Measurements from ENCODE around the gene BDH2.

GRCh38 chr4:103052145-103052544 is 47.5 kb downstream of the BDH2 start:
- TF ChIP-seq, protein P1, sequence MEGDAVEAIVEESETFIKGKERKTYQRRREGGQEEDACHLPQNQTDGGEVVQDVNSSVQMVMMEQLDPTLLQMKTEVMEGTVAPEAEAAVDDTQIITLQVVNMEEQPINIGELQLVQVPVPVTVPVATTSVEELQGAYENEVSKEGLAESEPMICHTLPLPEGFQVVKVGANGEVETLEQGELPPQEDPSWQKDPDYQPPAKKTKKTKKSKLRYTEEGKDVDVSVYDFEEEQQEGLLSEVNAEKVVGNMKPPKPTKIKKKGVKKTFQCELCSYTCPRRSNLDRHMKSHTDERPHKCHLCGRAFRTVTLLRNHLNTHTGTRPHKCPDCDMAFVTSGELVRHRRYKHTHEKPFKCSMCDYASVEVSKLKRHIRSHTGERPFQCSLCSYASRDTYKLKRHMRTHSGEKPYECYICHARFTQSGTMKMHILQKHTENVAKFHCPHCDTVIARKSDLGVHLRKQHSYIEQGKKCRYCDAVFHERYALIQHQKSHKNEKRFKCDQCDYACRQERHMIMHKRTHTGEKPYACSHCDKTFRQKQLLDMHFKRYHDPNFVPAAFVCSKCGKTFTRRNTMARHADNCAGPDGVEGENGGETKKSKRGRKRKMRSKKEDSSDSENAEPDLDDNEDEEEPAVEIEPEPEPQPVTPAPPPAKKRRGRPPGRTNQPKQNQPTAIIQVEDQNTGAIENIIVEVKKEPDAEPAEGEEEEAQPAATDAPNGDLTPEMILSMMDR (IDR thresholded peaks at IDR 0.05): no peak
- no peak for TF ChIP-seq POLR2A (IDR thresholded peaks at IDR 0.05)
